GM19099 (cell line): Measurements from ENCODE around the gene GDAP1L1.

Experiments used
- POLR2A ChIP-seq: IDR thresholded peaks from 3 replicates; pipeline ENCODE4 v1.6.1; 2011; ENCODE audit warnings: low read depth; ENCODE audit not compliant: insufficient read length; ENCODE audit errors: extremely low read depth

The GDAP1L1 gene

GRCh38 chr20:44268802-44269201 is 21.7 kb downstream of the GDAP1L1 start:
- no peak for TF ChIP-seq POLR2A

GRCh38 chr20:44271915-44272663 is 25.0 kb downstream of the GDAP1L1 start:
- TF ChIP-seq POLR2A, result no peak

- TF ChIP-seq POLR2A, result no peak
Observed at GRCh38 chr20:44273231-44274215, 26.4 kb downstream of the GDAP1L1 start.

- no peak for TF ChIP-seq POLR2A
Observed at GRCh38 chr20:44274303-44275017, 27.4 kb downstream of the GDAP1L1 start.

- no peak for TF ChIP-seq POLR2A
Observed at GRCh38 chr20:44279228-44279627, 32.1 kb downstream of the GDAP1L1 start.

GRCh38 chr20:44280387-44280786 is 33.3 kb downstream of the GDAP1L1 start:
- TF ChIP-seq POLR2A, result no peak

- no peak for TF ChIP-seq POLR2A
Observed at GRCh38 chr20:44282192-44282591, 35.1 kb downstream of the GDAP1L1 start.

- no peak for TF ChIP-seq POLR2A
Observed at GRCh38 chr20:44284032-44284431, 36.9 kb downstream of the GDAP1L1 start.

- TF ChIP-seq POLR2A, result no peak
Observed at GRCh38 chr20:44287272-44288097, 40.4 kb downstream of the GDAP1L1 start.

- TF ChIP-seq POLR2A, result no peak
Observed at GRCh38 chr20:44288252-44288651, 41.1 kb downstream of the GDAP1L1 start.

GRCh38 chr20:44291754-44292153 is 44.6 kb downstream of the GDAP1L1 start:
- TF ChIP-seq POLR2A, result no peak

- no peak for TF ChIP-seq POLR2A
Observed at GRCh38 chr20:44296011-44296410, 48.9 kb downstream of the GDAP1L1 start.

- no peak for TF ChIP-seq POLR2A
Observed at GRCh38 chr20:44297721-44298120, 50.6 kb downstream of the GDAP1L1 start.

GRCh38 chr20:44301285-44301684 is 54.2 kb downstream of the GDAP1L1 start:
- TF ChIP-seq POLR2A, result no peak
